ENCODE results near the gene INPP5B.

- TF ChIP-seq CTCF (IDR thresholded peaks at IDR 0.05) (no peak), POLR2A (IDR thresholded peaks at IDR 0.05) (no peak), POLR2AphosphoS5 (IDR thresholded peaks at IDR 0.05) (no peak)
Measured at GRCh38 chr1:37944086-37944763, 2.6 kb downstream of the INPP5B start.
